NCI-H526 treated with DMSO at 0.1 percent for 48 hours (cell line): Measurements from ENCODE around the gene P2RY6.

Experiments used
- DNase-seq: peaks from one replicate; lab custom pipeline; 2025; lab: John Stamatoyannopoulos, UW

The P2RY6 gene

DNA sequence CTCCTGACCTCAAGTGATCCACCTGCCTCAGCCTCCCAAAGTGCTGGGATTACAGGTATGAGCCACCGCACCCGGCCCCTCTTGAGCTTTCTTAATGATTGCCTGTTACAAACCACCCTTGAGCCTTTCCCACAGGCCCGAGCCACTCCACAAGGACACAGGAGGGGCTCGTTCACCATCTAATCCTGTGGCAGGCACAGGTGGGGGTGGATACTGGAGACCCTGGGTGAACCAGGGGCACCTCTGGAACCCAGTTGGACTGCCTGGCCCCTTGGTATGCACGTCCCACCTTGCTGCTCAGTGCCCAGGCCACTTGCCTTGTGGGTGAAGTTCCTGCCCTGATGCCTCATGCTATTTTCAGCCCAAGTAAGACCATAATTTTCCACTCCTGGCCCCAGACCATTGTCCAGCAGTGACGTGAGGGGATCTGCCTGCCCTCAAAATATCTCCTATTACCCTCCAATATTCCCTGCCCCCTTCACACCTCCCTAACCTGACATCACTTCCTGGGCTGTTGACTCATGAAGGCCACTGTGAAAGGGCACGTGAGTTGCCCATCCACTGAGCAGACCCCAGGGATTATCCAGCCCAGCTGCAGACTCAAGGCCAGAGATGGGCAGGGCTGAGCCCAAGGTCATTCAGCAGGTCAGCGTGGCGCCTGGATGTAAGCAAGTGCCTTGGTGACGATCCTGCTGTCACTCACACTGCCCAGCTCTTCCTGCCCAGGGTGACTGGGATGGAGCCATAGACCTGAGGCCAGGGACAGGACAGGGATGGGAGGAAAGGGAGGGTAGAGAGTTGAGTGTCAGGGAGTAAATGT is 34.5 kb upstream of the P2RY6 start:
- DNase-seq, result no peak

DNA sequence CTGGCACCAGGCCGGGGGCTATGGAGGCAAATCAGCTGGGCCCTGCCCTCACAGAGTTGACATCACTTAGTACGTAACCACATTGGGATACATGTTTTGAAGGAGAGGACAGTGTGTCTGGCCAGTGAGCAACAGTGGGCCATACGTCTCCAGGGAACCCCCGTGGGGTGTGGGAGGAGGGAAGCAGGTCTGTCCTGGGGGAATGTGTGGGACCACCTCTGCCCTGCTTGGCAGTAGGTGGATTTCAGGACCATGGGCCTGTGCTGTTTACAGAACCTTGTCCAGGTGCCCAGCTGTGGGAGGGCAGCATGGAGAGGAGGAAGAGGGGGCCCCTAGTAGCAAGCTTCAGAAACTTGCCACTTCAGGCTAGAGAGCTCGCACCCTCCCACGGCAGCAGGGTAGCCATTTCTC is 33.0 kb upstream of the P2RY6 start:
- DNase-seq, result no peak

DNA sequence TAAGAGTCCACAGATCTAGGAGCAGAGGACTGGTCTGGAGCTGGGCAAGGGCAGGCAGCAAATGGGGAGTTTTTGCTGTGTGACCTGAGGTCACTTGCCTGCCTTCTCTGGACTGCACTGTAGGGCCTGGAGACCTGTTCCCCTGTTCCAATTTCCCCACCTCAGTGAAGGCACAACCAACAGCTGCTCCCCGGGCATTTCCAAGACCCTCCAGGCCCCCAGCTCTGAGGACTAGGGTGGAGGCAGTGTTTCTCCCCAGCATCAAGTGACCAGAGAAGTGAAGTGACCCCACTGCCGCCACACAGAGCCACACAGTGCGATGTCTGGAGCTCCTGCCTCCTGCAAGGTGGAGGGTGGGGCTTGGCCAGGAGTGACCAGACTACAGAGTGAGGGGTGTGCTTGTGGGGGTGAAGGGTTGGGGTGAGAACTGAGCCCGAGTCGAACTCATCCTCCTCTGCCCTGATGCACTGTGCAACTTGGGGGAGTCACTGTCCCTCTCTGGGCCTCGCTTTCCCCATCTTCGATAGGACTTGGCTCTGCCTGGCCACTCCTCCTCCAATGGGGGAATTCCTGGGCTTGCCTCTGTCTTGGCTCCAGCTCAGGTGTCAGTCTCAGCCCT is 32.5 kb upstream of the P2RY6 start:
- no peak for DNase-seq

DNA sequence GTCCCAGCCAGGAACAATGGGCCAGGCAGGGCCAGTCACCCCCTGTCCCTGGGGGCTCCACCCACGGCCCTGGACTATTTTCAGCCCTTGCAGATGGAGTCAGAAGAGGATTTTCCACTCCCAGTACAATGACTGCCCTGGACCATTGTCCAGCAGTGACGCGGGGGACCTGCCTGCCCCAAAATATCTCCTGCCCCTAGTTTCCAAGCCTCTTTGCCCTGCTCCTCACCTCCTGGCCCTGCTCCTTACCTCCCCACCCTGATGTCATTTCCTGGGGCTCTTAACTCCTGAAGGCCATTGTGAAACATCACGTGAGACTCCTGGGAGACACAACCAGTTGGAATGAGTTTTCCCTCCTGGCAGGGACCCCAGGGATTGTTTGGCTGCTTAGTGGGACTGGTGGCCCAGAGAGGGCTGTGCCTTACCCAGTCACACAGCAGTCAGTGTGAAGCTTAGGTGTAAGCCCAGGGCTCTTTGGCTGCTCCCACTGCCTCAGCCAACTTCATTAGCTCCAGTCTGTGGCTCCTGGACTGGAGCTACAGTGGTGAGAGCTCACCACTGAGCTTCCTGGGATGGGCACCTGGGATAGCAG is 31.9 kb upstream of the P2RY6 start:
- no peak for DNase-seq

DNA sequence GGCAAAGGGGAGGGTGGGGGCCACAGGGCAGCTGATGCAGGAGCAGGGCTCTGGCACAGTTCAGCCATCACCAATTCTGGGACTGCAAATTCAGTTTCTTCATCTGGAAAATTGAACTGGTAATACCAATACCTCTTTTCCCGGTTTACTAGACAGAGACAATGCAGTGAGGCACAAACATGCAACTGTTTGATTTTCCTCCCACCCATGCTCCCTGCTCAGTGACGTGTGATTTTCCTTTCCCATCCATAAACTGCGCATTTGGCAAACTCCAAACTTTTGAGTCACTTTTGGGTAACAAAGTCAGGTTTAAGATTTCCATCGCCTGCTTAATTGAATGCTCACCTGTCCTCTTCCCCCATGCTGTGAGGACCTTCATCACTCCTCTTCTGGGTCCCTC is 30.8 kb upstream of the P2RY6 start:
- no peak for DNase-seq

DNA sequence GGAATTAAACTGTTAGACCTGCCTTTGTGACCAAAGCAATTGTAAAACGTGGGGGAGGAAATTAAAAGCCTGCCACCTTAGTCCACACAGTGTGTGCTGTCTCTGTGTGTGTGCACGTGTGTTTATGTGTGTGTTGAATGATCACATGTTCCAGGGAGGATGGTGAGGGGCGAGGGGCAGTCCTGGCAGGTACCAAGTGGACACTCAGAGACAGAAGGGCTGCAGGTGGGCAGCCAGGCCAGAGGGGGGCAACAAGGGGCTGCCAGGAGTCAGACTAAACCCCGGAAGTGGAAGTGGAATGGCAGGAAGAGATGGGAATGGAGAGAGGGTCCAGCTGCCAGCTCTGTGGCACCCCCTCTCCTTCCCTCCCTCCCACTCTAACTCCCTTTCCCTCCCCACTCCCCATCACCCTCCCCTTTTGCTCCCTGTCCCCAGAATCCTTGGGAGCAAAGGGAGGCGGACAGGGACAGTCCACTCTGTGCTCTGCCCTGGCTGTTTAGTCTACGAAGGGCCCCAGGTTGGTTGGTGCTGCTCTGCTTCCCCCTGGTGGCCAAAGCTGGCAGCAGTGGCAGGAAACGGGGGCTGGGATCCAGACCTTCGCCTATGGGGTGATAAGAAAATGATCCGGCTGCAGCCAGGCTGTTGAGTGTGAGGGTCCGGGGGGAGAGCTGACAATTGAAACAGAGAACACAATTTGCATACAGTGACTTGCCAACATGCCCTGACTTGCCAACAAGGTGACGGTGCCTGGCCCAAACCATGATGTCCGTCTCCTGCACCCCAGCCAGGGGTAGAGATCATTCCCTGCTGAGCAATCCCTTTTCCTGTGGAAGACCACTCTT is 29.7 kb upstream of the P2RY6 start:
- DNase-seq, result peak; percentile 74

DNA sequence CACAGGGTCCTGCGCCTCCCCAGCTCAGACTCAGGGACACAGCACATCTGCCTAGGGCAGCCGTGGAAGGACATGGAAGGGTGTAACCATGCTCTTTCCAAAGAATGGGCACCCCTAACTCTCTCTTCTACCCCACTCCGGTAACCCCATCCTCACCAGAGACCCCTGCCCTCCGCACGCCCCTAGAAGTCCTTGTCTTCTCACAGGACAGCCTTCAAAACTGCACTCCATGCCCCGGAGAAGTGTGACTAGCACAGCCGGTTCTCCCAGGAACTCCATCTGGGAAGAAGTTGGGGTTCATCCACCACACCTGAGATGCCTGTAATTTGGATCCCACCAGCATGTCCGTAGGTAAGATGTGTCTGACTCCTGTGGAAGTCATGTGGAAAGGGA is 29.0 kb upstream of the P2RY6 start:
- DNase-seq, result no peak

DNA sequence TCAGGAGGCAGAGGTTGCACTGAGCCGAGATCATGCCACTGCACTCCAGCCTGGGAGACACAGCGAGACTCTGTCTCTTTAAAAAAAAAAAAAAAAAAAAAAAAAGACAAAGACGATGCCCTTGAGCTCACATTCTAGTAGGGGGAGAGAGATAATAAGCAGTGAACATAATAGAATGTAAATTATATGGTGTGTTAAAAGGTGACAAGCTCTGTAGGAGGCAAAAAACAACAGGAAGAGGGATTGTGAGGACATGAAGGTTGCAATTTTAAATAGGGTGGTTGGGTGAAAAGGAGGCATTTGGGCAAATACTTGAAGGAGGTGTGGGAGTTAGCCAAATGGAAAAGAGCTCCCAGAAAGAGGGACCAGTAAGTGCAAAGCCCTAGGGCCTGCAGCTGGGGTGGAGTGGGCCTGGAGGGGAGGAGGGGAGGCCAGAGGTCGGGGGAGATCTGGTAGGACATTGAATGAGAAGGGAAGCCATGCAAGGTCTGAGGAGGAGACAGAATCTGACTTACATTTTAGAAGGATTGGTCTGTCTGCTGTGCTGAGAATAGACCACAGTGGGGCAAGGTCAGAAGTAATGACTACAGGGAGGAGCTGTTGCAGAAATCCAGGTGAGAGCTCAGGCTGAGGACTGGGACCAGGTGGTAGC is 27.4 kb upstream of the P2RY6 start:
- DNase-seq, result no peak

DNA sequence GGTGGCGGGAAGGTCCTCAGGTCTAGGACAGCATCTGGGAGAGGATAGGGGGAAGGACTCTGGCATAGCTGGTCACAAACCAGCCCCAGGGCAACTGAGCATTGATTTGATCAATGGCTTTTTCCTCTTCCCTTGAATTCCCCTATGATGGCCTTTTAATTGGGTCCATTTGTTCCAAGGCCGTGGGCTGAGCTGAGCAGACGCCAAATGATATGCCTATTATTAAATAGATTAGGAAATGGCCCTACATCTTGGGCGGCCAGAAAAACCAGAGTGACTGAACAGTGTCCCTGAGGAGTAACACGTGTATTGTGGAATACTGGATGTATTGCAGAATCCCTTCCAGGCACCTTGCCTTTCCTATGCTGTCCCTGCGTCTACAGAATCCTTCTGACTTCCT is 26.7 kb upstream of the P2RY6 start:
- DNase-seq, result no peak

DNA sequence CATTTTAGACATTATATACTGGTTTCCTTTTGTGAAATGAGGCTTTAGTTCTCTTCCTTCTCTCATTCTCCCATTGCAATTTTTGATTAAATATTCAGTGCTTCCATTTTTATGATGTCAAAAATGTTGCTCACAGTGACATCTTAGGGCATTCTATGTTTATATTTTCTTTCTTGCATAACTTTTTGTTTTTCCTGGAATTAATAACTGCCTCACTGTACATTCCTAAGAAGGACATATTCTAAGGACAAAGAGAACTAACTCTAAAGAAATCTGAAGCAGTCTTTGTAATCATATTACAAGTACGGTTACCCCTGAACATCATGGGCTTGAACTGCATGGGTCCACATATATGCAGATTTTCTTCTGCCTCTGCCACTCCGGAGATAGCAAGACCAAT is 25.8 kb upstream of the P2RY6 start:
- DNase-seq, result no peak

DNA sequence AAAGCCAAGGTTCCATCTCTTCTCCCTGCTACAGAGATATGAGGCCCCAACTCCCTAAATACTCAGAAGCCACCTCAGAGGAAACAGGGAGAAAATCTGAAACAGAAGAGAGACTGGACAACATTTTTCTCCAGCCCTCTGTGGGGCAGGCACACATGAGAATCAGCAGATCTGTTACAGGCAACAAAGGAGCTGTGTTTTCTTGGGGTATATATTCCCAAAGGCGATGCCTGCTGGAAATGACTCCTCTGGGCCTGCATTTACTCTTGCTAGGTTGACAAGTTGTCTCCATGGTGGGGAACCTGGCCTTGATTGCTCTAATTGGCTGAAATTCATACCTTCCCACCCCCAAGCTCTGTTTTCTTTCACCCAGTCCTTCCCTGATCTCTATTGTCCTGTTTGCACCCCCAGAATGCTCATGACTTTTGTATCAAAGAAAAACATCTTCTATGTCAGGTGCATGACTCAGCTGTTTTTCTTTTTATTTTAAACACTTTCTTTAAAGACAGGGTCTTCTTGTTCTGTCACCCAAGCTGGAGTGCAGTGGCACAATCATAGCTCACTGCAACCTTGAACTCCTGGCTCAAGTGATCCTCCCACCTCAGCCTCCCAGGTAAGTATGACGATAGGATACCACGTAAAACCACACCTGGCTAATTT is 23.5 kb upstream of the P2RY6 start:
- no peak for DNase-seq

DNA sequence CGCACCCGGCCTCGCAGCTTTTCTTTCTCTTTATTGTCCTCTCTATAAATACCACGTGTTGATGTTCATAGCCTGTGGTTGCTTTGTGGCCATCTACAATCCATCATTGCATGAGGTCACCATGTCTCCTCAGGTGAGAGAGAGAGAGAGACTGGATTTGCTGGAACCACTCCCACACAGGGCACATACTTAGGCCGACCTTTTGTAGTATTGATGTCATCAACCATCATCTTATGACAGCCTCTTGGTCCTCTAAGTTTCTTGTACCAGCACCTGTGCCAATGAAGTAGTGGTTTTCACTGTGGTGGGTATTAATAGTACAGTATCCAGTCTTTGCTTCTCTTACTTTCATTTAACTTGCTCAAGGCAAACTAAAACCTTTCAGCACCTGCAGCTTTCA is 22.8 kb upstream of the P2RY6 start:
- DNase-seq, result no peak

DNA sequence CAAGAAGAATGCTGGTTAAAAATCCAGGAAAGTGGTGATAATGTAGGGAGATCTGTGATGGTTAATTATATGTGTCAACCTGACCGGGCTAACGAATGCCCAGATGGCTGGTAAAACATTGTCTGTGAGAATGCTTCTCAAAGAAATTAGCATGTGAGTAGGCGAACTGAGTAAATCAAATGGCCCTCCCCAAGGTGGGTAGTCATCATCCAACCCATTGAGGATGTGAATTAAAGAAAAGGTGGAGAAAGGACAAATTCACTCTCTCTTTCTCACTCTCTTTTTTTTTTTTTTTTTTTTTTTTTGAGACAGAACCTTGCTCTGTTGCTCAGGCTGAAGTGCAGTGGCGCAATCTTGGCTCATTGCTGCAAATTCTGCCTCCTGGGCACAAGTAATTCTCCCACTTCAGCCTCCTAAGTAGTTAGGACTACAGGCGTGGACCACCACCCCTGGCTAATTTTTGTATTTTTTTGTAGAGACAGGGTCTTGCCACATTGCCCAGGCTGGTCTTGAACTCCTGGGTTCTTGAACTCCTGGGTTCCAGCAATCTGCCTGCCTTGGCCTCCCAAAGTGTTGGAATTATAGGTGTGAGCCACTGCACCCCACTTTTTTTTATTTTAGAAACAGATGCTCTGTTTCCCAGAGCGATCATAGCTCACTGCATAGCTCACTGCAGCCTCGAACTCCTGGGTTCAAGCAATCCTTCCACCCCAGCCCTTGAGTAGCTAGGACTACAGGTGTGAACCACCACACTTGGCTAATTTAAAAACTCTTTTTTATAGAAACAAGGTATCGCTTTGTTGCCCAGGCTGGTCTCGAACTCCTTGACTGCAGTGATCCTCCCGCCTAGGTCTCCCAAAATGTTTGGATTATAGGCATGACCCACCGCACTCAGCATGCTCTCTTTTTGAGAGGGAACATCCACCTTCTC is 22.0 kb upstream of the P2RY6 start:
- no peak for DNase-seq

DNA sequence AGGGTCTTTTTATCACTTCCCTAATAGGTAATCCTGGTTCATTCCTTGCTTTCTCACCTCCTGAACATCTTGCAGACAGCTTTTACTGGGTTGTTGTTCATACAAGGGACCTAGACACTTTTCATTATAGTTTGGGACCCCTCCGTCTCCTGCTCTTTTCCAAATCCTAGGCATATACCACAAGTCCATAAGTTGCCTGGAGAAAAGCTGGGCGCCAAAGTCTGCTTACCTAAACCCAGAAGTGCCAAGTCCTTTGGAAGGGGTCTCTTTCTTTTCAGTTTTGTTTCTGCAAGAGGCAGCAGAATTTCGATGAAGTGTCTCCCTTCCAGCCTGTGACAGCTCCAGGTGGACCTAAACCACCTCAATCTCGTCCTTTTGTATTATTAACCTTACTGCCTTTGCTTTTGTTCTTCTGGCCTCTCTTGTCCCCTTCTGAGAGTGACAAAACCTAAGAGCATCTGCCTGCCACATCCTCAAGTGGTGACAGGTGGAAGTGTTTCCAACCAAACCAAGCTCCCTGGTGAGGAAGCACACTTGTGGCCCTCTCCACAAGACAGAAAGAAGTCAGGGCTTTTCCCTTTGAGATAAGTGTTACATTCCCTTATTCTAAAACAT is 19.5 kb upstream of the P2RY6 start:
- peak; percentile 31 for DNase-seq

DNA sequence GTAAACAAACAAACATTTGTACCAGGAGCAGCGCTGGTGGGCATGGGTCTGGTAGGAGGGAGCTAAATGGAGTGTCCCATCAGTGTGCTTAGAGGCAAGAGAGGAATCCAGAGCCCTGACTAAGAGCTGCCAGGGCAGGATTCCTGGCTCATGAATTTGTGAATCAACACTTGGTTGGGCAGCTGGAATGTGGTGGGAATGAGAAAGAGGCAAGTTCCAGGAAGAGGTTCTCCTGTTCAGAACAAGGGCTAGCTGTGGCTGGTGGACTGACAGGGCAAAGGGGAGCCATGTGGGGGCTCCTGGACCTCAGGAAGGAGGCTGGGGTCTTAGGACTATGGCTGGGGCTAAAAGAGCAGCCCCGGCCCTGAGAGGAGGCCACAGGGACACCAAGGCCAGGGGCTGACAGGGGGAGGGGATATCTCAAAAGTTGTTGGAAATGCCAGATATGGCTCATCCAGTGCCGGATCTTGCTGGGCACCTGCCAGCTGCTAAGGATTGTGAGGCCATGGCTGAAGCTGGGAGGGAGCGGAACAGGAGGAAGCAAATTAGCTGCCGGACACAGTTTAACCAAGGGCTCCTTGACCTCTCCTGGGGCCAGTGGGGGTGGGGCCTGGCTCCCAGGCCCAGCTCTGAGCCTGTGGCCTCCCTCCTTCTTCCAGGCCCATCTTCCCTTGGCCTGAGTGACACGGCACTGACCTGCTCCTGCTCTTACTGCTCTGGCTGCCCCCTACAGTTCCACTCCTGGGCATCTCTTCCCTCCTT is 14.6 kb upstream of the P2RY6 start:
- no peak for DNase-seq

DNA sequence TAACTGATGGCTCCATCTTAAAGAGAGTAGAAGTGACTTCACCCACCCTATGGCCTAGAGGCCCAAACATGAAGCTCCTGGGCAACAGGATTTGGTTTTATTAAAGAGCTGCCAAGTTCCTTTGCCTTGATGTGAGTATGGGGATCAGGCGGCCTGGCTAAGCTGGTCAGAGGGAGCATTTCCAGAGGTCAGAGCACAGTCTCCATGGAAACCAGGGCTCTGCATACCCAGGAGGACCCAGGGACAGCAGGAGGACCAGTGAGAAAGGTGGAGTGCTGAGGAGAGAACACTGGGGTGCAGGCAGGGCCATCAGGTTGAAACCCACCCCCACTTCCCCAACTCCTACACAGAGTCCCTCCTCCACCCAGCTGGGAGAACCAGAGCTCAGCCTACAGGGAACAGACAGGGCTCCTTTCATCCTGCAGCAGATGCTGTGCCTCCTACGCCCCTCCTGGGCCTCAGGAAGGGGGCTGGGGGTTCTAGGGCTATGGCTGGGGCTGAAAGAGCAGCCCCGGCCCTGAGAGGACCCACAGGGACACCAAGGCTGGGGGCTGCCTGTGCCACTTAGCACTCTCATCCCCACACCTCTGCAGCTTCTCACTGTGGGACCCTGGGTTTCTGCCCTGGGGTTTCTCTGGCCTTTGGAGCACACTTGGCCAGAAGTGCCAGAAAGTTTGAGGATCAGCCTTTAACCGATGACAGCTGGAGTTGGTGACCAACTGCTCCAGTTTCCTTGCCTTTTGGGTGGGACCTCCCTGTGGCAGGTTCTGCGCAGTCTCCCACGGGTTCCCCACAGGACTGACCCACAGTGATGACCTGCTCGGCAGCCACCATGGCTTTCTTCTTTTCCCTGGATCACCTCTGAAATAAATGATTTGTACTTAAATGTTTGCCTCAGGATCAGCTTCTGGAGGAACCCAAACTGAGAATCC is 13.8 kb upstream of the P2RY6 start:
- no peak for DNase-seq

DNA sequence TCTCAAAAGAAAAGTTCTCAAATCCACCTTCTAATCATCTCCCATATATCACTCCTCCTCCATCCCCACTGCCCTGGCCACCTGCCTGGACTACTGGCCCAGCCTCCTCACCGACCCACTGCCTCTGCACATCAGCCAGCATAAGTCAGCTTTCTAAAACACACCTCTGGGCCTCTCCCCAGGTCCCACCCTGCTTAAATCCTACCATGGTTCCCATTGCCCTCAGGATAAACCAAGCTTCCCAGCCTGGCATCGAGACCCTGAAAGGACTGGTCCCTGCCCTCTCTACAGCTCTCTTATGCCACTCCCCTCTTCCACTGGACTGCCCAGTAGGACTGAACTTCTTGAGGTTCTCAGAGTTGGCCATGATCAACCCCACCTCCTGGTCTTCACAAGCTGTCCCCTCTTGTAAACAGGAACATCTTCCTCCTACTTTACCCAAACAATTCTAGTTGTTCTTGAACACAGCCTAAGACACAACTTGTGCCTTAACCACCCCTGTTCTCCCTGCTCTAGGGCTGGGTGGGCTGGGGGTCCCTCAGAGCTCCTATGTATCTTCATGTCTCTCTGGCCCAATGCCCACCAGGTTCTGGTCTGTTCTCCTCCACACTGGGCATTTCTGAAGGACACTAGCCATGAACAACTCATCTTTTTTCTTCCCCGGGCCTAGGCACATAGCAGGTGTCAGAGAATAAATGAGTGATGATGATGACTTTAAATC is 12.6 kb upstream of the P2RY6 start:
- DNase-seq, result no peak

DNA sequence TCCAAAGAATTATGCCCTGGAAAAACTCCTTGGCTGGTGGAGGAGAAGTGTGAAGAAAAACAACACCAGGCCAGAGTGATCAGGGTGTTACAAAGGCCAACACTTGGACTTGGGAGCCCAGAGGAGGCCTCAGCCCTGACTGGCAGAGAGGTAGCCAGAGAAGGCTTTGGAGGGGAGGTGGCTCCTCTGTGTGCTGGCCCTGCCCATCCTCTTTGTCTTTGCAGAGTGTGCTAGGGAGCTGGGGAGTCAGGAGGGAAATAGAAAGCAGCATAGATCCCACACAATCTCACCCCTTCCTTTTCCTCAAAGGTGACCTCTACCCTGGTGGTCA is 12.0 kb upstream of the P2RY6 start:
- DNase-seq, result no peak
